Measurements from ENCODE around the gene MROH2A. TPM values are rescaled to one million over a fixed set of nuclear protein-coding genes. Genes with fewer than 3 reads are reported as not detected.

MROH2A gene
- total RNA-seq, 1 donor from 2014 or later, result not detected

DNA sequence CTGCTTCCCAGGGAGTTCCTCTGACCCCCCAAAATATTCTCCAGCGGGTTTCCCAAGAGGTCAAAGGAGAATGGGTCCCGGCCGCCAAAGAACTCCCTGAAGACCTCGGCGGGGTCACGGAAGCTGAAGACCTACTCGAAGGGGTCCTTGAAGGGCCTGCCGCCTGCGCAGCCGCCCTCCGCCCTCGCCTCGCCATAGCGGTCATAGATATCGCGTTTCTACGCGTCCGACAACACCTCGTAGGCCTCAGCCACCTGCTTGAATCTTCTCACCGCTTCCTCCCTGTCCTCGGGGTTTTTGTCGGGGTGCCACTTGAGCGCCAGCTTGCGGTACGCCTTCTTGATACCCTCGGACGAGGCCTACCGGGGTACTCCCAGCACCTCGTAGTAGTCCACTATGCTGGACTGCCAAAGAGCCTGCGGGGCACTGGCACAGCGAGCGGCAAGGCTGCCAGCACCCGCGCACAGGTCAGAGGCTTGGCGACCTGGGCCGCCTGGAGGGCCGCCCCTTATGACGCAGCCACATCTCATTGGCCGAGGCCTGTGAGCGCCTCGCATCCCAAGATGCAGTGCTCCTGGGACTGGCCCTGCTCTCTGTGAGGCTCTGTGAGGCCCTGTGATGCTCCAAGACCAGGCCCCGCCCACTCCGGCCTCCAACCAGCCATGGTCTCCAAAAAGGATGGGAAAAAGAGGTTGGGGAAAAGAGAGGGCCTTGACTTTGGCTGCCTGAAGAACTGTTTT, 23.1 kb upstream of the MROH2A start:
- peaks cover 12% of the 10 kb centered on the region for H3K27me3 Mint-ChIP-seq (ENCODE audit: low read depth)
- TF ChIP-seq, protein P1, sequence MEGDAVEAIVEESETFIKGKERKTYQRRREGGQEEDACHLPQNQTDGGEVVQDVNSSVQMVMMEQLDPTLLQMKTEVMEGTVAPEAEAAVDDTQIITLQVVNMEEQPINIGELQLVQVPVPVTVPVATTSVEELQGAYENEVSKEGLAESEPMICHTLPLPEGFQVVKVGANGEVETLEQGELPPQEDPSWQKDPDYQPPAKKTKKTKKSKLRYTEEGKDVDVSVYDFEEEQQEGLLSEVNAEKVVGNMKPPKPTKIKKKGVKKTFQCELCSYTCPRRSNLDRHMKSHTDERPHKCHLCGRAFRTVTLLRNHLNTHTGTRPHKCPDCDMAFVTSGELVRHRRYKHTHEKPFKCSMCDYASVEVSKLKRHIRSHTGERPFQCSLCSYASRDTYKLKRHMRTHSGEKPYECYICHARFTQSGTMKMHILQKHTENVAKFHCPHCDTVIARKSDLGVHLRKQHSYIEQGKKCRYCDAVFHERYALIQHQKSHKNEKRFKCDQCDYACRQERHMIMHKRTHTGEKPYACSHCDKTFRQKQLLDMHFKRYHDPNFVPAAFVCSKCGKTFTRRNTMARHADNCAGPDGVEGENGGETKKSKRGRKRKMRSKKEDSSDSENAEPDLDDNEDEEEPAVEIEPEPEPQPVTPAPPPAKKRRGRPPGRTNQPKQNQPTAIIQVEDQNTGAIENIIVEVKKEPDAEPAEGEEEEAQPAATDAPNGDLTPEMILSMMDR (IDR thresholded peaks at IDR 0.05), result no peak
- no peak for DNase-seq (ENCODE audit: low spot score)
- H3K4me3 Mint-ChIP-seq (ENCODE audit: unreplicated experiment), result no peak overlapping the region
- H3K36me3 Mint-ChIP-seq (ENCODE audit: low read depth), result peaks cover 2% of the 10 kb centered on the region
- H3K9me3 Mint-ChIP-seq (ENCODE audit: low read depth), result peaks cover 2% of the 10 kb centered on the region
- H3K4me1 Mint-ChIP-seq (ENCODE audit: low read depth), result no peaks in the 10 kb centered on the region
- H3K27ac Mint-ChIP-seq (ENCODE audit: unreplicated experiment), result no peak overlapping the region

DNA sequence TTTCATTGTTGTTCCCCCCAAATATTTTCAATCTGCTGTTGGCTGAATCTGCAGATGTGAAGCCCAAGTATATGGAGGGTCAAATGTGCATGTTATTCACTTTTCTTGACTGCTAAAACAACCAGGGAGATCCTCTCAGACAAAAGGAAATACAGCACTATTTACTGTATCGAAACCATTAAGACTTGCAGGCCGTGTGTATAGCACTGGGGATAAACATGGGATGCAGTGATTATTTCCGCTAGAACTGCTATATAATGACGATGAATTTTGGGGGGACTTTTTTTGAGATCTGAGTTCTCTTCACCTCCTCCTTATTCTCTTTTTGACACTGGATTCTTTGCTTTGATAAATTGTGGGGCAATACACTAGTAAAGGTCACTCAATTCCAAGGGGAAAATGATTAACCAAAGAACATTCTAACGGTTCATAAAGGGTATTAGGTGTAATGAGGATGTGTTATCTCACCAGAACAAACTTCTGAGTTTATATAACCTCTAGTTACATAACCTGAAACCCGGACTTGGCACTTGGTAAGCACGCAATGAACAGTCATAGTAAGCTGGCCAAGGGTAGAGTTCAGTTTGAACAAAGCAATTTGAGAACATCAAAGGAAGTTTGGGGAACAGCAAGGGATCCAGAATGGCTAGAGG, 21.6 kb upstream of the MROH2A start:
- Mint-ChIP-seq H3K4me3 (ENCODE audit: unreplicated experiment) (no peak overlapping the region), H3K4me1 (ENCODE audit: low read depth) (no peaks in the 10 kb centered on the region), H3K36me3 (ENCODE audit: low read depth) (peaks cover 1% of the 10 kb centered on the region), H3K27ac (ENCODE audit: unreplicated experiment) (no peak overlapping the region), H3K27me3 (ENCODE audit: low read depth) (peaks cover 10% of the 10 kb centered on the region), H3K9me3 (ENCODE audit: low read depth) (no peaks in the 10 kb centered on the region)
- TF ChIP-seq, protein P1 (IDR thresholded peaks at IDR 0.05), result no peak
- no peak for DNase-seq (ENCODE audit: low spot score)

DNA sequence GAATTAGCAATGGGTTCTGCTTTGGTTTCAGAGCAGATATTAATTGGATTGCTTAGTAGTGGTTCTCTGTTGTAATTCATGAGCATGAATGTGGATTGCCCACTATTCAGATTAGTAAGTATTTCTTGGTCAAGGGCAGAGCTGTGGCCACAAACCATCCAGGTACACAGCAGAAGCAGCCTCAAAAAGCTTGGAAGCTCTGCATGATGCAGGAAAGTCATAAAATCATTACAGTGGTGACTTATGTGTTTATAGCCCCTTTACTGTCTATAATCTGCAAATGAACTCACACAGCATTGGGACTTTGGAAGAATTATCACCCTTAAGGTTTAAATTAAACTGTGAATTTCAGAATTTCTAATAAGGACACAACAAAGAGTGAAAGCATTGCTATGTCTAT, 20.0 kb upstream of the MROH2A start:
- H3K4me1 Mint-ChIP-seq (ENCODE audit: low read depth), result no peaks in the 10 kb centered on the region
- no peak overlapping the region for H3K4me3 Mint-ChIP-seq (ENCODE audit: unreplicated experiment)
- DNase-seq (ENCODE audit: low spot score), result no peak
- H3K9me3 Mint-ChIP-seq (ENCODE audit: low read depth), result no peaks in the 10 kb centered on the region
- peaks cover 7% of the 10 kb centered on the region for H3K27me3 Mint-ChIP-seq (ENCODE audit: low read depth)
- H3K27ac Mint-ChIP-seq (ENCODE audit: unreplicated experiment), result no peak overlapping the region
- H3K36me3 Mint-ChIP-seq (ENCODE audit: low read depth), result no peaks in the 10 kb centered on the region
- TF ChIP-seq, protein P1 (IDR thresholded peaks at IDR 0.05), result no peak

DNA sequence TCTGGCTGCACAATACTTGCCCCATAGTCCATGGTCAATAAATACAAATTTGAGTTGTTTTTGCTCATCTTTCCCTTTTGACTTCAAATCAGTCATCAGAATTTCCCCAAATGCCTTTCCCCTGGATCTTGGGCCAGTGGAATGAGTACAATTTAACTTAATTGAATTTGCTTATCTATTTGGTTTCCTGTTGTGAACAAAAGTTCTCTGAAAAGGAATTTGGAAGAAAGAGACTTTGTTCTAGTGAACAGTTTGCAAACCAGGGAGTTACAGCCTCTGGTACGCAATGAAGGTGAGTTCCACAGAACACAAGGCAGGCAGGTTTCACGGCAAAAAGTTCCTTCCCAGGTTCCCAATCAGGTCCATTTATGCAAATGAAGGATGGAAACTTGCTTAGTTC, 19.3 kb upstream of the MROH2A start:
- TF ChIP-seq, protein P1 (IDR thresholded peaks at IDR 0.05), result no peak
- Mint-ChIP-seq H3K4me1 (ENCODE audit: low read depth) (peaks cover 2% of the 10 kb centered on the region), H3K4me3 (ENCODE audit: unreplicated experiment) (no peak overlapping the region), H3K27me3 (ENCODE audit: low read depth) (peaks cover 6% of the 10 kb centered on the region), H3K27ac (ENCODE audit: unreplicated experiment) (no peak overlapping the region), H3K36me3 (ENCODE audit: low read depth) (no peaks in the 10 kb centered on the region), H3K9me3 (ENCODE audit: low read depth) (no peaks in the 10 kb centered on the region)
- DNase-seq (ENCODE audit: low spot score), result no peak

DNA sequence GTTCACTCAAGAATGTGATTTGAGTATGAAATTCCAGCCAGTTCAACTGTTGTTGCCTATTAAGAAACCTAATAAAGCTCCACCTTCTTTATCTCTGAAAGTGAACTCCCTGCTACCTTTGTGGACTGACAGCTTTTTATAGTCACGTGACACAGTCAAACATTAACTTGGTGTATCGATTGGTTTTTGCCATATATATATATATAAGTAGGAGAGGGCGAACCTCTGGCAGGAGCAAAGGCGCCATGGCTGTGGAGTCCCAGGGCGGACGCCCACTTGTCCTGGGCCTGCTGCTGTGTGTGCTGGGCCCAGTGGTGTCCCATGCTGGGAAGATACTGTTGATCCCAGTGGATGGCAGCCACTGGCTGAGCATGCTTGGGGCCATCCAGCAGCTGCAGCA, 18.1 kb upstream of the MROH2A start, which contains the start of gene UGT1A1:
UGT1A1 (plus strand) TSS at position 228 of the 400 bp plus-strand sequence; CDS start at position 246, 18 bp downstream.
- no peaks in the 10 kb centered on the region for H3K36me3 Mint-ChIP-seq (ENCODE audit: low read depth)
- no peak for DNase-seq (ENCODE audit: low spot score)
- H3K9me3 Mint-ChIP-seq (ENCODE audit: low read depth), result no peaks in the 10 kb centered on the region

More for the DNA sequence above, 18.1 kb upstream of the MROH2A start, which contains the start of gene UGT1A1:
- peaks cover 11% of the 10 kb centered on the region for H3K27me3 Mint-ChIP-seq (ENCODE audit: low read depth)
- TF ChIP-seq, protein P1 (IDR thresholded peaks at IDR 0.05), result no peak
- H3K4me1 Mint-ChIP-seq (ENCODE audit: low read depth), result peaks cover 10% of the 10 kb centered on the region
- no peak within 1 kb of the TSS for H3K27ac Mint-ChIP-seq (ENCODE audit: unreplicated experiment)
- no peak within 1 kb of the TSS for H3K4me3 Mint-ChIP-seq (ENCODE audit: unreplicated experiment)
